ENCODE results near the gene SORD. TPM values are rescaled to one million over a fixed set of nuclear protein-coding genes. Genes with fewer than 3 reads are reported as not detected.
"Not testable (repeated sequence)": the region's sequence is repeated elsewhere in the genome, so short reads cannot be mapped to it uniquely, and the experiment has no call there.

Gene SORD
- total RNA-seq, 2 experiments from 2014 or later: 6.0 TPM

DNA sequence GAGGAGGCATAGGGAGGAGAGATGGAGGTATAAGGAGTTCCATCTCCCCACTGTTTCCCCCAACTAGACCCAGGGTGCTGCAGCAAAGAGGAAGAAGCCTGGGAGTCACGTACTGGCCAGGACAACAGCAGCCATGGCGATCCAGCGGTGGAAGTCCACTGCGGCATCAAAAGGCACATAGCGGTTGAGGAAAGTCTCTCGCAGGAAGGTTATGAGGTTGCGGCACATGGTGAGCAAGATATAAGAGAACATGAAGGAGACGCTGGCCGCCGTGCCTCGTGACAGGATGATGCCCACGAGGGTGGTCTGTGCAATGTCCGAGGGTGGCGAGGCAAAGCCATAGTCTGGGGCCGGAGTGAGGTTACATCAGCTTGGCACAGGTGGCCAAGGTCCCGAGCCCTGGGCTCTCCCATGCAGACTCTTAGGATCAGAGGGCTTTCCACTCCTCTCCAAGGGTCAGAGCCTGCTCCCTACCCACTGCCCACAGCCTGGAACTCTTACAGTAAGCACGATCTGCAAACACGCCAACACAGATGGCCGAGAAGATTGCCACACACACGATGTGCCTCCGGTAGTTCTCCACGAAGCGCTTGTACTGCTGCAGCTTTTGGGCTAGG is 76.7 kb downstream of the SORD start:
- no peaks in the 10 kb centered on the region for H3K27me3 Mint-ChIP-seq
- no peaks in the 10 kb centered on the region for H3K36me3 Mint-ChIP-seq (ENCODE audit: low read depth)
- H3K27ac Mint-ChIP-seq: no peak overlapping the region
- ChIA-PET POLR2A (no interaction called here), CTCF (no interaction called here)
- H3K9me3 Mint-ChIP-seq: no peaks in the 10 kb centered on the region
- H3K4me3 Mint-ChIP-seq: no peak overlapping the region
- H3K4me1 Mint-ChIP-seq: no peaks in the 10 kb centered on the region
- no peak for DNase-seq

DNA sequence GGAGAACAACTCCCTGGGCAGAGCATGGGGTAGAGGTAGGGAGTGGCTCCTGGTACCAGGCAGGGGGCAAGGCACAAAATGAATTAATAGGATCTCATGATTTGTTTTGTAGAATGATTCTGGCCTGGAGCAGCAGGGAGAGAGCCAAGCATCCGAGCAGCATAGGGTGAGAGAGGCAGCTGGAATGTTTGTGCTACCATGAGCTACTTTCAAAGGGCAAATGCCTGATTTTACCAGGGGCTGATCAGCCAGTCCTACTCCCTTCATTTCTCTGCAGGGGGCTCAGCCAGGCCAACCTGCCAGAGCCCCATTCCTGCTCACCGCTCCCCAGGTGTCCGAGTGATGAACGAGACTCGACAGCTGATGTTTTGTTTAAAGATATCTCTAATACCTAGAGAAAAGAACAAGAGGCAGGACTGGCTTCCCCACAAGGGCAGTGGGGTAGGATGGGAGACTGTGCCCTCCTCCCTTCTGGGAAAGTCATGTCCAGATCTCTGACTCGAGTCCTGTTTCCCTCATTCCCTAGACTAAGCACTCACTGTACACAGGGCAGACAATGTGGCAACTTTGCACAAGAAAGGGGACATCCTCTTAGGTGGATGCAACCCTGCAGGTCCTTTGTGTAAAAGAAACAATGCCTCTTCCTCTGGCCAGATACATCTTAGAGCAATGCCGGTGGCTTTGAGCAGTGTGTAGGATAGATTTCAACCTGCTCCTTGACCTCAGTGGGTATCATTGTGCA is 78.1 kb downstream of the SORD start:
- Mint-ChIP-seq H3K4me1 (no peaks in the 10 kb centered on the region), H3K36me3 (ENCODE audit: low read depth) (no peaks in the 10 kb centered on the region), H3K9me3 (no peaks in the 10 kb centered on the region), H3K27me3 (peaks cover 4% of the 10 kb centered on the region), H3K27ac (no peak overlapping the region), H3K4me3 (no peak overlapping the region)
- CTCF ChIA-PET: no interaction called here
- no peak for DNase-seq
- POLR2A ChIA-PET: no interaction called here

DNA sequence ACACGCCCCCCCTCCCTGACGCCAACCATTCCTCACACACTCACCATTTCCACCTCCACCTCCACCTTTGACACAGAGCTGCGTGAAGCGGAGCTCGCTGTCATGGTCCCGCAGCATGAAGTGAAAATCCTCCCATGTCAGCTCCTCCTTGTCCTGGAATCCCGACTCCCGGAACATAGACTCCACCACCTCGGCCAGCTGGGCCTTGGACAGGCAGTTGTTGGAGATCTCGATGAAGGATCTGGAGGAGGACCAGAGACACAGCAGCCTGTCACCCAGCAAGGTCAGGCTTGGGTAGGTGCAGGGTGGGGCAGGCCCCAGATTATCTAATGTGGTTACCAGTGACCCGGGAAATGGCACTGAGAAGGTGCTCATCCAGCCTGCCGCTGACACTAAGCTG is 78.8 kb downstream of the SORD start:
- POLR2A ChIA-PET: no interaction called here
- Mint-ChIP-seq H3K27ac (no peak overlapping the region), H3K27me3 (peaks cover 4% of the 10 kb centered on the region), H3K9me3 (no peaks in the 10 kb centered on the region), H3K4me1 (no peaks in the 10 kb centered on the region), H3K36me3 (ENCODE audit: low read depth) (no peaks in the 10 kb centered on the region), H3K4me3 (no peak overlapping the region)
- no peak for DNase-seq
- CTCF ChIA-PET: no interaction called here

DNA sequence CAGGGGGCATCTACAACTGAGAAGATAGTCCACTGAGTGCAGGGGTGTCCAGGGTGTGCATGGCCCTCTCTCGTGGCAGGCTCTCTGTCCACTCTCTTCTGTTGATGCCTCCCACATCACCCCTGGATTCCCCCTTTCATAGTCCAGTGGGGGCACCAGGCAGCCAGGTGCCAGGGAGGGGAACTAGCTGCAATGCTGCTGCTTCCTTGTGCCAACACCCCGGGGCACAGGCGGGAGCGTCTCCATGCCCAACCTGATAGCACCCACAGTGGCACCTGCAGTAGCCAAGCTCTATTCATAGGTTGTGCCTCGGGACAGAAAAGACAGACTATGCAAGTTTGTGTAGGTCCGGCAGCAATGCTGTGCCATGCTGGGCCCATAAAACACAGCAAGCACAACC is 79.2 kb downstream of the SORD start:
- Mint-ChIP-seq H3K4me1 (no peaks in the 10 kb centered on the region), H3K27me3 (peaks cover 4% of the 10 kb centered on the region), H3K27ac (no peak overlapping the region), H3K9me3 (no peaks in the 10 kb centered on the region), H3K4me3 (no peak overlapping the region), H3K36me3 (ENCODE audit: low read depth) (no peaks in the 10 kb centered on the region)
- DNase-seq: no peak
- ChIA-PET POLR2A (no interaction called here), CTCF (no interaction called here)

DNA sequence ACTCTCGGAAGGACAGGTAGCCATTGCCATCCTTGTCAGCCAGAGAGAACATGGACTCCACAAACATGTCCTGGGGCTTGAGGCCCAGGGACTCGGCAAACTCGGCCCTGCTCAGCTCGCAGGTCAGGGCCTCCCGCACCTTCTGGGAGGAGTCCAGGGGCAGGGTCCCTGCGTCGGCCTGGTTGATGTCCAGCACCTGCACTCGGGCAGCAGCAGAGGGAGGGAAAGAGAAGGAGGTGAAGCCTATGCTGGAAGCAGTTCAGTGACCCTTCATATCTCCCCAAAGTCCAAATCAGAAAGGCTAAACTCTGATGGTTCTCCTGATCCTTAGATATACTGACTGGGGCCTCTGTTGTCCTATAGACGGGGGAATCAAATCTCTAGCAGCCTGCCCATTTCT is 81.2 kb downstream of the SORD start:
- POLR2A ChIA-PET; H3K27ac Mint-ChIP-seq; H3K4me1 Mint-ChIP-seq; CTCF ChIA-PET; DNase-seq; H3K4me3 Mint-ChIP-seq; H3K27me3 Mint-ChIP-seq; H3K9me3 Mint-ChIP-seq; H3K36me3 Mint-ChIP-seq (ENCODE audit: low read depth): not testable (repeated sequence)

DNA sequence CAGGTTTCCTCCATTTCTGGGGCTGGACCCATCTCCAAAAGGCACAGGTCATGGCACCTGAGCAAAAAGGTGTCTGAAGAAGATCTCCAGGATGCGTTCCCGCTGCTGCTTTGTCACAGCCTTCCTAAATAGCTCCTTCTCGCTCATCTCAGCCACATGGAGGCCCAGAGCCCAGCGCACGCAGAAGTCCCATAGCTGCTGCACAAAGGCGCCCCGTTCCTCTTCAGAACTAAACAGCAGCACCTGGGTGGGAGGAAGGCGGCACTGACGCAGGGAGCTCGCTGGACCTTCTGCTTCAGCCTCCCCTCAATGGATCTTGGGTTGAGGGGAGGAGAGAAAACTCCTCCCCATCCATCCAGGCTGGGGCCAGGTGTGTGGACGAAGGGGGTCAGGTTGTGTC is 82.6 kb downstream of the SORD start:
- Mint-ChIP-seq H3K27ac (no peak overlapping the region), H3K27me3 (peaks cover 24% of the 10 kb centered on the region), H3K36me3 (ENCODE audit: low read depth) (no peaks in the 10 kb centered on the region), H3K4me3 (no peak overlapping the region), H3K4me1 (no peaks in the 10 kb centered on the region), H3K9me3 (no peaks in the 10 kb centered on the region)
- POLR2A ChIA-PET: no interaction called here
- CTCF ChIA-PET: interaction anchor here (0.6 to 4.0 kb wide), 2 partner anchors 12 to 240 kb away, joined by 3 to 19 read pairs; no protein-coding TSS in a partner anchor
- no peak for DNase-seq

DNA sequence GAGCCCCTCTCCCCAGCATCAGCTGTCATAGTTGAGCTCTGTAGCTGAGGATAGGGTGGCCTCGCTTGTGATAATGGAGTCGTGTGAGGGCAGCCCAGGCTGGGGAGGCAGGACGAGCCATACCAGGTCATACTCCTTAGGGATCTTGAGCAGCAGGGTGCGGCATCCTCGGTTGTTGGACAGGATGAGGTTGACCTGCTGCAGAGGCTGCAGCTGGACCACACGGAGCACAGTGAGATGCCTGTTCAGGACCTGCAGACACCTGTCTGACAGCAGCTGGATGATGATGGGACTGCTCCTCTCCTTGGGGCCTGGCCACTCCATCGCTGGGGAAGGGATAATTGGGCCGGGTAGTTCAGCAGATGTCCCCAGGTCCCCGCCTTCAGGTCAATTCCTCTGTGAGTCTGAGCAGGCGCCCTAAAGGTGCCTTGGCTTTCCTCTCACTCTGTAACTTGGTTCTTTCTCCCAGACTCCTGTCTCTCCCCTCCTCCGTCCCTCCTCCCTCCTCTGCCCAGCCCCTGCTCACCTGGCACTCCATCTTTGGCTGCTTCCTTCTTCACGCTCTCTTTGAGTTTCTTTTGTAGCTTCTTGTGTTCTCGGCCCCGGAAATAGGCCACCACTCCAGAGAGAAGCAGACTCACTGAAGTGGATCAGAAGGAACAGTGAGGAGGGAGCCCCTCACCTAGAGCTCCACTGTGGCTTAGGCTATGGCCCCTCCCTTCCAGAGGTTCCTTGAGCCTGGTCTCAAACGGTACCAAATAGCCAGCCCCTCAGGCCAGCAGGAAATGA is 83.2 kb downstream of the SORD start:
- no peaks in the 10 kb centered on the region for H3K4me1 Mint-ChIP-seq
- no peak overlapping the region for H3K27ac Mint-ChIP-seq
- peaks cover 25% of the 10 kb centered on the region for H3K27me3 Mint-ChIP-seq
- no peak for DNase-seq
- no peaks in the 10 kb centered on the region for H3K9me3 Mint-ChIP-seq
- ChIA-PET CTCF (interaction anchor here (0.8 to 4.0 kb wide), 2 partner anchors 10 to 12 kb away, joined by 3 to 19 read pairs; no protein-coding TSS in a partner anchor), POLR2A (no interaction called here)
- no peak overlapping the region for H3K4me3 Mint-ChIP-seq
- no peaks in the 10 kb centered on the region for H3K36me3 Mint-ChIP-seq (ENCODE audit: low read depth)

DNA sequence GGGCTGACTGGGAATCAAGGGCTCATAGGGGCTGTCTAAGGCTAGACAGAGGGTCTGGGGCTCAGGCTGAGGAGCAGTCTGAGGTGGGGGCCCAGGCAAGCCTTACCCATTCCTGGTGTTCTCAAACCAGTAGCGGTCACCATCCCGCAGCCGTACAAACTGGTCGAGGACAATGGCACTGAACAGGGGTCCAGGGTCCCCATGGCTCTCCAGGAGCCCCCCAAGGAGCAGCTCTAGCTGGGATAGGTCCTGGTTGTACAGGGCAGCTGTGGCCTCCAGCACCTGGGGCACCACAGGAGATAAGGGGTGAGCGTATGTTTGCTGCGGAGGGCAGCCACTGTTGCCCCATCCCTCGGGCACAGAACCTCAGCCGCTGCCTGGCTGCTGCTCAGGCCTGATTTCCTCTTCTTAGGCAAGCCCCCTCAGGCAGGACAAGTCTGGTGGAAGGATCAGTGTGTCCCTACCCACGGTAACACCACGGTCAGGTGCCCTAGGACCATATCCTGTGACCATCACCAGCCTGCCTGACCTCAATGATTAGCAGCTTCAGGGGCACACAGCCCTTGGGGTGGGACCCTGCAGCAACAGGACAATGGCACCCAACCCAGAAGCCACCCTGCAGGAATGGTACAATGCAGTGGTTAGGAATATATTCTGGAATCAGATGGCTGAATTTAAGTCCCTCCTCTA is 85.1 kb downstream of the SORD start:
- Mint-ChIP-seq H3K4me1 (peaks cover 7% of the 10 kb centered on the region), H3K9me3 (no peaks in the 10 kb centered on the region)

DNA sequence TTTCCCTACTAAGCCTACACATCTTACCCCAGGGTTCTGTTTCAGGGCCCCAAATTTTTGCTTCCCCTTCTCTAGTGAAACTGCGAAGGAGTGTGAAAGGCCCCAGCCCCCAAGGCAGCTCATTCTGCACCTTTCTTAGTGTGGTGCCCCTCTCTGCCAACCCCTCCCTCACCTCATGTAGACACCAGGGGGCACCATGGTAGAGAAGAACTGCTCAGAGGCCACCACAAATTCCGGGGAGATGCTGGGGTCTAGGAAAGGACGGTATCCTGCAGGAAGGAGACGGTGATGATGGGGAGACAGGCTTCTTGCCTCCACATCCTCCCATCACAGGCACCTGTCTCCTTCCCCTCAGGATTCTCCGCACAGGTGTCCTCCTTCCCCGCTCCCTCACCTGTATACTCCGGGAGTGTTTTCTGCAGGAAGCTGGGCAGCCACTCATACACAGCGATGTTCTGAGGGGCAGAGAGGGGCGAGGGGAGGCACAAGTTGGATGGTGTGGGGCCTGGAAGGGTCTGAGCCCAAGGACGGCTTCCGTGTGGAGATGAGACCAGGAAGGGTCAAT is 87.3 kb downstream of the SORD start:
- Mint-ChIP-seq H3K36me3 (ENCODE audit: low read depth) (no peaks in the 10 kb centered on the region), H3K27me3 (peaks cover 57% of the 10 kb centered on the region), H3K27ac (peak overlapping the region; percentile 73), H3K4me3 (no peak overlapping the region), H3K4me1 (peaks cover 17% of the 10 kb centered on the region), H3K9me3 (no peaks in the 10 kb centered on the region)
- CTCF ChIA-PET: interaction anchor here (1.0 kb wide), 1 partner anchor 16 kb away, joined by 3 read pairs; no protein-coding TSS in a partner anchor
- DNase-seq: no peak
- POLR2A ChIA-PET: no interaction called here

More for the DNA sequence above, 85.1 kb downstream of the SORD start:
- Mint-ChIP-seq H3K27me3 (peaks cover 39% of the 10 kb centered on the region), H3K36me3 (ENCODE audit: low read depth) (no peaks in the 10 kb centered on the region), H3K27ac (no peak overlapping the region), H3K4me3 (no peak overlapping the region)
- no peak for DNase-seq
- POLR2A ChIA-PET: no interaction called here
- CTCF ChIA-PET: interaction anchor here (4.0 kb wide), 1 partner anchor 10 kb away, joined by 19 read pairs; no protein-coding TSS in a partner anchor

DNA sequence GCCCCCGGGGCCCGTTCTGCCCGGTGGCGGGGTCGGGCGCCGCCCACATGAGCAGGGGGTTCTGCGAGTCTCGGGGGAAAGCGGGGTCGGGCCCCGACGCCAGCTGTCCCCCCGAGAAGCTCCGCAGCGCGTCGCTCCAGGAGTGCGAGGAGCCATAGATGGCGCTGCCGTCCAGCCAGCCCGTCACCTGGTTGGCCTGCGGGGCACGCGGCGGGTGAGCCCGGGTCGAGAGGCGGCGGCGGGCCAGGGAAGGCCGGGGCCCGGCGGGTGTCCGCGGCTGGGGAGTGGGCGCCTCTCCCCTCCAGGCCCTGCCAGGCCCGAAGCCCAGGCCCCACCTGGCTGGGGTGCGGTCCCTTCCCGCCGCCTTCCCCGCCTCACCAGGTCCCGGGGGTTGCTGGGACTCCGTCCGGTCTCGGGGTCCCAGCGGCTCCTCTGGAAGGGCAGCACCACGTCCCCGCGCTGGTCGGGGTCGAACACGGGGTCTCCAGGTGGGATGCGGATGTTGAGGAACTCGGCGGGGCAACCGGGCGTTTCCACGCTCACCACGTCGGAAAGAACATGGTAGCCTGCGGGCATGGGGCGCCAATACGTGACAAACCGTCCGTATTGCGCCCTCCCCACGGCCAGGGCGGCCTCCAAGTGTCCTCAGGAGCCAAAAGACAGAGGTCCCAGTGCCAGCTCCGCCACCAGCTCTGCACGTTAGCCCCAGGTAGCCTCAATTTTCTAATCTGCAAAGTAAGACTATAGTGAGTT is 88.6 kb downstream of the SORD start:
- Mint-ChIP-seq H3K4me1 (peaks cover 18% of the 10 kb centered on the region), H3K36me3 (ENCODE audit: low read depth) (no peaks in the 10 kb centered on the region), H3K4me3 (no peak overlapping the region), H3K27ac (no peak overlapping the region), H3K9me3 (no peaks in the 10 kb centered on the region), H3K27me3 (peaks cover 69% of the 10 kb centered on the region)
- DNase-seq: no peak
- CTCF ChIA-PET: no interaction called here
- POLR2A ChIA-PET: no interaction called here

DNA sequence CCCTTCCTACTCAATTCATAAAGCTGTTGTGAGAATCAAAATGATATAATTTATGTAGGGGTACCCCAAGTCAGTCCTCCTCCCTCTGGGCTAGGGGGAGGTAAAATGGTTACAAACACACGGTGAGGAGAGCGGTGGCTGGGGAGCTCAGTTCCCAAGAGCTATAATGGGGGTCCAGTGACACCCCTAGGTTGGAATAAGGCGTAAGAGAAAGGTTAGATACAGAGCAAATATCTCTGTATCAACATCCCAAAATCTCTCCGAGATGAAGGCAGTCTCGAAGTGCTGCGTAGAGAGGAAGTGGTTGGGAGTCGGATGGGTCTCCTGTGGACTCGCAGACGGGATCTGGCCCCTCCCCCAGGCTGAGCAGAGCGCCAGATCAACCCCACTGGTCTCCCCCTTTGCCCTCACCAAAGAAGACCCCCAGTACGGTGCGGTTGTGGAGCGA is 89.2 kb downstream of the SORD start:
- Mint-ChIP-seq H3K27ac (no peak overlapping the region), H3K27me3 (peaks cover 72% of the 10 kb centered on the region), H3K36me3 (ENCODE audit: low read depth) (no peaks in the 10 kb centered on the region), H3K9me3 (no peaks in the 10 kb centered on the region), H3K4me1 (peaks cover 20% of the 10 kb centered on the region), H3K4me3 (no peak overlapping the region)
- DNase-seq: no peak
- ChIA-PET CTCF (no interaction called here), POLR2A (no interaction called here)
